ENCODE results near the gene MXD3. TPM values are rescaled to one million over a fixed set of nuclear protein-coding genes. Genes with fewer than 3 reads are reported as not detected.
"Not testable (repeated sequence)": the region's sequence is repeated elsewhere in the genome, so short reads cannot be mapped to it uniquely, and the experiment has no call there.

MXD3 gene
- total RNA-seq, 1 donor from 2014 or later, result 2.0 TPM

- no peak for ATAC-seq
- DNase-seq (ENCODE audit: missing footprints), result peak; percentile 67
- intact Hi-C loops (cut with DNase I), result no loop called here
Observed at GRCh38 chr5:177307544-177308363, 3.9 kb downstream of the MXD3 start.

GRCh38 chr5:177306674-177307543 is 4.8 kb downstream of the MXD3 start:
- intact Hi-C loops (cut with DNase I), result no loop called here
- ATAC-seq, result peak; percentile 2
- DNase-seq (ENCODE audit: missing footprints), result peak; percentile 71

- intact Hi-C loops (cut with DNase I); ATAC-seq: not testable (repeated sequence)
- peak; percentile 37 for DNase-seq (ENCODE audit: missing footprints)
Observed at GRCh38 chr5:177306103-177306640, 5.5 kb downstream of the MXD3 start.

- DNase-seq (ENCODE audit: missing footprints) (no peak), ATAC-seq (no peak)
- intact Hi-C loops (cut with DNase I), result loop anchor here (5.0 kb wide), 2 partner anchors 63 to 192 kb away; no protein-coding TSS in a partner anchor
Observed at GRCh38 chr5:177304392-177305119, 7.1 kb downstream of the MXD3 start.

- DNase-seq (ENCODE audit: missing footprints) (peak; percentile 62), ATAC-seq (no peak)
- intact Hi-C loops (cut with DNase I), result loop anchor here (5.0 kb wide), 2 partner anchors 63 to 192 kb away; no protein-coding TSS in a partner anchor
Observed at GRCh38 chr5:177303925-177304391, 7.7 kb downstream of the MXD3 start.

GRCh38 chr5:177303121-177303924 is 8.4 kb downstream of the MXD3 start, which contains the start of the genes PRELID1 and RAB24:
PRELID1 (plus strand) TSS chr5:177303799; CDS start chr5:177303986, 187 bp downstream.
RAB24 (minus strand) TSS chr5:177303719; CDS start chr5:177303288, 431 bp downstream.
- DNase-seq (ENCODE audit: missing footprints) (peak; percentile 96), ATAC-seq (peak; percentile 84)
- intact Hi-C loops (cut with DNase I), result loop anchor here (5.0 kb wide), 2 partner anchors 64 to 191 kb away; no protein-coding TSS in a partner anchor

- intact Hi-C loops (cut with DNase I), result loop anchor here (5.0 kb wide), 2 partner anchors 65 to 190 kb away; no protein-coding TSS in a partner anchor
- ATAC-seq (no peak), DNase-seq (ENCODE audit: missing footprints) (no peak)
Observed at GRCh38 chr5:177302354-177303110, 9.2 kb downstream of the MXD3 start.

GRCh38 chr5:177301503-177302165 is 10.1 kb downstream of the MXD3 start:
- intact Hi-C loops (cut with DNase I), result loop anchor here (5.0 kb wide), 2 partner anchors 66 to 189 kb away; no protein-coding TSS in a partner anchor
- no peak for DNase-seq (ENCODE audit: missing footprints)
- no peak for ATAC-seq

GRCh38 chr5:177300951-177301350 is 10.7 kb downstream of the MXD3 start:
- no peak for DNase-seq (ENCODE audit: missing footprints)
- ATAC-seq, result no peak
- intact Hi-C loops (cut with DNase I), result loop anchor here (5.0 kb wide), 2 partner anchors 66 to 189 kb away; no protein-coding TSS in a partner anchor

GRCh38 chr5:177300236-177300880 is 11.3 kb downstream of the MXD3 start:
- DNase-seq (ENCODE audit: missing footprints) (peak; percentile 87), ATAC-seq (peak; percentile 35)
- intact Hi-C loops (cut with DNase I), result loop anchor here (5.0 kb wide), 2 partner anchors 67 to 188 kb away; no protein-coding TSS in a partner anchor

GRCh38 chr5:177299697-177300096 is 12.0 kb downstream of the MXD3 start:
- DNase-seq (ENCODE audit: missing footprints), result no peak
- intact Hi-C loops (cut with DNase I), result loop anchor here (5.0 kb wide), 2 partner anchors 68 to 187 kb away; no protein-coding TSS in a partner anchor
- no peak for ATAC-seq

- ATAC-seq (no peak), DNase-seq (ENCODE audit: missing footprints) (no peak)
- intact Hi-C loops (cut with DNase I), result no loop called here
Observed at GRCh38 chr5:177297922-177298321, 13.8 kb downstream of the MXD3 start.

- intact Hi-C loops (cut with DNase I), result no loop called here
- no peak for ATAC-seq
Observed at GRCh38 chr5:177296581-177296980, 15.1 kb downstream of the MXD3 start.

GRCh38 chr5:177295924-177296323 is 15.8 kb downstream of the MXD3 start:
- no peak for DNase-seq (ENCODE audit: missing footprints)
- intact Hi-C loops (cut with DNase I), result no loop called here
- no peak for ATAC-seq

More at GRCh38 chr5:177296581-177296980, 15.1 kb downstream of the MXD3 start:
- no peak for DNase-seq (ENCODE audit: missing footprints)

GRCh38 chr5:177294632-177295031 is 17.1 kb downstream of the MXD3 start:
- intact Hi-C loops (cut with DNase I), result no loop called here
- DNase-seq (ENCODE audit: missing footprints), result no peak
- peak; percentile 79 for ATAC-seq

Data from Right ventricle myocardium inferior (tissue), 1 donor.